Breast epithelium (tissue), 4 donors: ENCODE results near the gene EZH2. TPM values are rescaled to one million over a fixed set of nuclear protein-coding genes. Genes with fewer than 3 reads are reported as not detected.

Experiments
- DNase-seq, 2 donors: peaks; one replicate each; pipeline ENCODE4 v3.0.0-alpha.2; 2019; ENCODE audit warnings: low spot score in 2 of 2
- H3K27ac ChIP-seq, 2 donors: fragments of 200-600 bp; sonication (generic) in 1 of 2; one replicate each; pipeline ENCODE4 v1.5.1; 2016 to 2019; ENCODE audit warnings: mild to moderate bottlenecking in 1 of 2
- H3K27me3 ChIP-seq, 2 donors: fragments of 200-600 bp; sonication (generic) in 1 of 2; one replicate each; pipeline versions ENCODE4 v1.5.1 to v1.6.0; 2017 to 2019; ENCODE audit warnings: control low read depth in 1 of 2, mild to moderate bottlenecking in 1 of 2
- H3K36me3 ChIP-seq: fragments of 200-600 bp; one replicate; pipeline ENCODE4 v1.5.1; 2019
- H3K4me1 ChIP-seq, 2 donors: fragments of 200-600 bp; sonication (generic); one replicate each; pipeline ENCODE4 v1.5.1; 2016 to 2019; ENCODE audit warnings: control low read depth in 1 of 2
- H3K4me3 ChIP-seq, 3 donors: fragments of 200-600 bp; sonication (generic); 1 replicate in 2 of 3; 2 replicates in 1 of 3; pipeline ENCODE4 v1.5.1; 2016 to 2019; ENCODE audit warnings: mild to moderate bottlenecking in 3 of 3, moderate library complexity in 2 of 3
- H3K9me3 ChIP-seq, 2 donors: fragments of 200-600 bp; sonication (generic) in 1 of 2; one replicate each; pipeline ENCODE4 v1.5.1; 2016 to 2019; ENCODE audit warnings: control low read depth in 1 of 2
- CTCF ChIP-seq, 3 donors: fragments of 450-650 bp; IDR thresholded peaks; one replicate each; pipeline ENCODE4 v1.5.1; 2016 to 2017; ENCODE audit warnings: antibody characterized with exemption in 3 of 3, mild to moderate bottlenecking in 3 of 3, moderate library complexity in 3 of 3
- POLR2A ChIP-seq: fragments of 450-650 bp; IDR thresholded peaks from one replicate; pipeline ENCODE4 v1.6.1; 2016; ENCODE audit warnings: antibody characterized with exemption, mild to moderate bottlenecking, moderate library complexity
- POLR2AphosphoS5 ChIP-seq, 3 donors: sonication (generic); formaldehyde crosslinking; IDR thresholded peaks; one replicate each; pipeline ENCODE4 v1.6.1; 2017; ENCODE audit warnings: antibody characterized with exemption in 3 of 3
- intact Hi-C: fragments of 100-400 bp; cut with DNase I; formaldehyde crosslinking; loops from one replicate; pipeline ENCODE4 v1.15.1; 2023; ENCODE audit warnings: low total_unique reads
- total RNA-seq, 3 donors: library from RNA; depleted of rRNA; stranded (reverse); fragments of >200 nt; gene quantifications; one replicate each; pipeline ENCODE4 v1.1.0, GENCODE V29; 2016

Gene EZH2
- total RNA-seq, 3 donors from 2014 or later, result 2.1 to 4.8 (median 4.3) TPM

- intact Hi-C loops, result no loop called here
- TF ChIP-seq POLR2AphosphoS5 (IDR thresholded peaks at IDR 0.05) (no peak), POLR2A (no peak), CTCF (IDR thresholded peaks at IDR 0.05) (no peak)
- Histone ChIP-seq H3K4me3 (no peak overlapping the region), H3K27ac (no peak overlapping the region), H3K9me3 (no peaks in the 10 kb centered on the region), H3K27me3 (no peaks in the 10 kb centered on the region), H3K36me3 (no peaks in the 10 kb centered on the region), H3K4me1 (no peaks in the 10 kb centered on the region)
- DNase-seq, result no peak
Observed at GRCh38 chr7:148916186-148916585, 32.1 kb upstream of the EZH2 start.

GRCh38 chr7:148915211-148915610 is 31.1 kb upstream of the EZH2 start:
- intact Hi-C loops, result no loop called here
- H3K4me1 ChIP-seq, result no peaks in the 10 kb centered on the region
- no peak for TF ChIP-seq CTCF (IDR thresholded peaks at IDR 0.05)
- no peak for DNase-seq
- no peaks in the 10 kb centered on the region for H3K36me3 ChIP-seq
- H3K27me3 ChIP-seq, result no peaks in the 10 kb centered on the region
- no peak overlapping the region for H3K4me3 ChIP-seq
- H3K9me3 ChIP-seq, result no peaks in the 10 kb centered on the region
- H3K27ac ChIP-seq, result no peak overlapping the region

GRCh38 chr7:148914208-148914777 is 30.2 kb upstream of the EZH2 start:
- TF ChIP-seq CTCF (IDR thresholded peaks at IDR 0.05) (no peak), POLR2AphosphoS5 (IDR thresholded peaks at IDR 0.05) (no peak), POLR2A (no peak)
- no peak overlapping the region for H3K4me3 ChIP-seq
- H3K4me1 ChIP-seq, result no peaks in the 10 kb centered on the region
- no peak for DNase-seq
- H3K27ac ChIP-seq, result no peak overlapping the region
- no peaks in the 10 kb centered on the region for H3K36me3 ChIP-seq
- no peaks in the 10 kb centered on the region for H3K9me3 ChIP-seq
- intact Hi-C loops, result no loop called here
- no peaks in the 10 kb centered on the region for H3K27me3 ChIP-seq

GRCh38 chr7:148912758-148913541 is 28.9 kb upstream of the EZH2 start:
- Histone ChIP-seq H3K36me3 (no peaks in the 10 kb centered on the region), H3K27ac (no peak overlapping the region), H3K27me3 (no peaks in the 10 kb centered on the region), H3K4me1 (no peaks in the 10 kb centered on the region), H3K9me3 (no peaks in the 10 kb centered on the region), H3K4me3 (no peak overlapping the region)
- no peak for DNase-seq
- intact Hi-C loops, result no loop called here
- TF ChIP-seq CTCF (IDR thresholded peaks at IDR 0.05) (no peak), POLR2AphosphoS5 (IDR thresholded peaks at IDR 0.05) (no peak), POLR2A (no peak)

- Histone ChIP-seq H3K27me3 (no peaks in the 10 kb centered on the region), H3K4me3 (no peak overlapping the region), H3K27ac (no peak overlapping the region), H3K36me3 (no peaks in the 10 kb centered on the region), H3K4me1 (no peaks in the 10 kb centered on the region), H3K9me3 (no peaks in the 10 kb centered on the region)
- no peak for DNase-seq
- intact Hi-C loops, result no loop called here
- TF ChIP-seq POLR2A (no peak), CTCF (IDR thresholded peaks at IDR 0.05) (no peak), POLR2AphosphoS5 (IDR thresholded peaks at IDR 0.05) (no peak)
Observed at GRCh38 chr7:148912151-148912550, 28.1 kb upstream of the EZH2 start.
